Hematopoietic multipotent progenitor cell treated with erythropoietin and hydrocortisone succinate and interleukin-3 and kit ligand, for 6 days (in vitro differentiated cells): Measurements from ENCODE around the gene TNIP1.

Source experiments
- DNase-seq: peaks from one replicate; pipeline ENCODE4 v3.0.0-alpha.2; 2015

The TNIP1 gene

GRCh38 chr5:151105561-151105960 is 24.7 kb upstream of the TNIP1 start:
- DNase-seq = no peak

- DNase-seq = no peak
Observed at GRCh38 chr5:151104795-151105194, 24.0 kb upstream of the TNIP1 start.

GRCh38 chr5:151101746-151102145 is 20.9 kb upstream of the TNIP1 start:
- DNase-seq = peak; percentile 18

GRCh38 chr5:151101151-151101550 is 20.3 kb upstream of the TNIP1 start:
- peak; percentile 91 for DNase-seq

GRCh38 chr5:151100681-151101080 is 19.8 kb upstream of the TNIP1 start:
- peak; percentile 76 for DNase-seq

- peak; percentile 15 for DNase-seq
Observed at GRCh38 chr5:151098768-151099121, 17.9 kb upstream of the TNIP1 start.

GRCh38 chr5:151097820-151098767 is 17.3 kb upstream of the TNIP1 start:
- DNase-seq = peak; percentile 34

GRCh38 chr5:151097061-151097460 is 16.2 kb upstream of the TNIP1 start:
- DNase-seq = peak; percentile 14

GRCh38 chr5:151096001-151096373 is 15.2 kb upstream of the TNIP1 start:
- no peak for DNase-seq

GRCh38 chr5:151095341-151096000 is 14.6 kb upstream of the TNIP1 start:
- peak; percentile 14 for DNase-seq

GRCh38 chr5:151094852-151095245 is 14.0 kb upstream of the TNIP1 start:
- DNase-seq = no peak

GRCh38 chr5:151094030-151094851 is 13.4 kb upstream of the TNIP1 start:
- peak; percentile 18 for DNase-seq

GRCh38 chr5:151093476-151093889 is 12.6 kb upstream of the TNIP1 start:
- DNase-seq = peak; percentile 62

GRCh38 chr5:151092762-151093161 is 11.9 kb upstream of the TNIP1 start:
- peak; percentile 55 for DNase-seq

- no peak for DNase-seq
Observed at GRCh38 chr5:151089726-151090125, 8.9 kb upstream of the TNIP1 start.

GRCh38 chr5:151088986-151089385 is 8.2 kb upstream of the TNIP1 start:
- DNase-seq = no peak

GRCh38 chr5:151087486-151087885 is 6.7 kb upstream of the TNIP1 start:
- no peak for DNase-seq

GRCh38 chr5:151086905-151087360 is 6.1 kb upstream of the TNIP1 start:
- DNase-seq = peak; percentile 26

GRCh38 chr5:151086192-151086869 is 5.5 kb upstream of the TNIP1 start:
- DNase-seq = peak; percentile 18

- no peak for DNase-seq
Observed at GRCh38 chr5:151085517-151086041, 4.7 kb upstream of the TNIP1 start.

GRCh38 chr5:151084363-151084762 is 3.5 kb upstream of the TNIP1 start:
- no peak for DNase-seq

GRCh38 chr5:151083081-151083676 is 2.3 kb upstream of the TNIP1 start:
- no peak for DNase-seq
